ENCODE data around the gene SPSB2. TPM values are rescaled to one million over a fixed set of nuclear protein-coding genes. Genes with fewer than 3 reads are reported as not detected.

SPSB2 gene
- polyA plus RNA-seq, 1 of the 3 experiments (the other 2 are of a cell fraction): 16.9 TPM

- Histone ChIP-seq H3K9ac (no peak overlapping the region), H3K27me3 (ENCODE audit: insufficient read depth) (no peaks in the 10 kb centered on the region), H3K4me3 (ENCODE audit: low read depth in 2 of 2, low read length in 1 of 2) (0 out of 4 replicates have a peak overlapping the region, but pooled peaks of 1 of the 2 experiments have one; percentile 50), H3K27ac (ENCODE audit: low read depth in 2 of 2, low read length in 1 of 2) (no peak overlapping the region; a peak in 1 of 4 replicates), H3F3A (replicated peaks; ENCODE audit: insufficient read depth) (peaks cover 8% of the 10 kb centered on the region), H3K4me2 (peak overlapping the region; percentile 58; the same call in 1 of the 2 replicates), H3K79me2 (ENCODE audit: insufficient read depth) (peaks cover 19% of the 10 kb centered on the region), H3K4me1 (ENCODE audit: control insufficient read depth in 1 of 2, insufficient read depth in 2 of 2, low read depth in 1 of 2, low read length in 1 of 2) (peaks cover 24 to 61% of the 10 kb centered on the region in 2 experiments; a peak in 3 of 4 replicates), H3K36me3 (replicated peaks in 1 of 2; ENCODE audit: control insufficient read depth in 1 of 2, insufficient read depth in 2 of 2, low read length in 1 of 2) (no peaks in the 10 kb centered on the region), H2AFZ (ENCODE audit: low read depth) (no peak overlapping the region), H4K20me1 (ENCODE audit: insufficient read depth) (no peaks in the 10 kb centered on the region), H3K9me2 (no peaks in the 10 kb centered on the region), H3K9me3 (no peaks in the 10 kb centered on the region)
- 89% methylated on average over 12 of the region's 12 CpGs for WGBS (ENCODE audit: low lambda C conversion rate)
- DNase-seq: no peak
- CTCF ChIA-PET: interaction anchor here (0.9 to 14.1 kb wide), 30 partner anchors 8 to 211 kb away, joined by 3 to 246 read pairs (median 8); partner anchors contain the start of genes CD4, CDCA3, GNB3 and LAG3
- TF ChIP-seq MEF2A (IDR thresholded peaks at IDR 0.05; ENCODE audit: borderline replicate concordance, low read depth) (no peak), SIN3A (IDR thresholded peaks at IDR 0.05; ENCODE audit: borderline replicate concordance, low read depth, low read length) (no peak), EZH2phosphoT487 (IDR thresholded peaks at IDR 0.05; ENCODE audit: borderline replicate concordance, low read depth) (no peak), ELF1 (IDR thresholded peaks at IDR 0.05) (no peak), EP300 (IDR thresholded peaks at IDR 0.05; ENCODE audit: borderline replicate concordance in 1 of 2, low read depth in 1 of 2, low read length in 1 of 2) (no peak), YY1 (IDR thresholded peaks at IDR 0.05; ENCODE audit: low read depth) (no peak), MXI1 (IDR thresholded peaks at IDR 0.05; ENCODE audit: low read depth, low read length) (no peak), RCOR1 (IDR thresholded peaks at IDR 0.05; ENCODE audit: low read length) (no peak), REST (IDR thresholded peaks at IDR 0.05; ENCODE audit: low read depth, low read length) (no peak), POLR2AphosphoS5 (IDR thresholded peaks at IDR 0.05; ENCODE audit: low read depth, low read length) (no peak; the same call in 1 of the 2 replicates), TEAD4 (IDR thresholded peaks at IDR 0.05; ENCODE audit: borderline replicate concordance, insufficient read depth) (no peak), NFIC (IDR thresholded peaks at IDR 0.05; ENCODE audit: borderline replicate concordance) (no peak), NRF1 (IDR thresholded peaks at IDR 0.05; ENCODE audit: low read depth, low read length) (no peak), FOXJ3 (CRISPR knock-in tag; IDR thresholded peaks at IDR 0.05) (no peak), USF1 (IDR thresholded peaks at IDR 0.05; ENCODE audit: borderline replicate concordance, low read depth) (no peak)
- TF ChIP-seq, protein P1, sequence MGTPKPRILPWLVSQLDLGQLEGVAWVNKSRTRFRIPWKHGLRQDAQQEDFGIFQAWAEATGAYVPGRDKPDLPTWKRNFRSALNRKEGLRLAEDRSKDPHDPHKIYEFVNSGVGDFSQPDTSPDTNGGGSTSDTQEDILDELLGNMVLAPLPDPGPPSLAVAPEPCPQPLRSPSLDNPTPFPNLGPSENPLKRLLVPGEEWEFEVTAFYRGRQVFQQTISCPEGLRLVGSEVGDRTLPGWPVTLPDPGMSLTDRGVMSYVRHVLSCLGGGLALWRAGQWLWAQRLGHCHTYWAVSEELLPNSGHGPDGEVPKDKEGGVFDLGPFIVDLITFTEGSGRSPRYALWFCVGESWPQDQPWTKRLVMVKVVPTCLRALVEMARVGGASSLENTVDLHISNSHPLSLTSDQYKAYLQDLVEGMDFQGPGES (IDR thresholded peaks at IDR 0.05; ENCODE audit: low read depth, low read length): no peak
- POLR2A ChIA-PET: interaction anchor here (1.5 to 7.0 kb wide), 2 partner anchors 27 to 71 kb away, joined by 4 to 46 read pairs; partner anchors contain the start of genes CDCA3, MLF2 and USP5
Measured at GRCh38 chr12:6824901-6825381, 48.2 kb downstream of the SPSB2 start.

Measured in SK-N-SH (cell line).